CD4-positive, CD25-positive, alpha-beta regulatory T cell (primary cell): ENCODE measurements around the gene MRPS27. TPM values are rescaled to one million over a fixed set of nuclear protein-coding genes. Genes with fewer than 3 reads are reported as not detected.

Experiments used
- ATAC-seq, 2 donors: fragments of 150-1000 bp; cut with Tn5 transposase; one replicate each; pipeline ENCODE4 v1.10.0; 2021; ENCODE audit warnings: low read depth in 2 of 2, moderate number of reproducible peaks in 2 of 2, moderate library complexity in 1 of 2
- DNase-seq, 3 donors: peaks; one replicate each; pipeline versions ENCODE4 v3.0.0 to v3.0.0-alpha.2; 2012 to 2022; ENCODE audit warnings: mixed read lengths in 1 of 3
- H3K27ac ChIP-seq: one replicate; pipeline ENCODE4 v1.7.0; 2013; ENCODE audit warnings: mild to moderate bottlenecking, low read length; ENCODE audit not compliant: insufficient read depth, poor library complexity, severe bottlenecking
- H3K27me3 ChIP-seq: one replicate; pipeline ENCODE4 v1.7.0; 2013; ENCODE audit warnings: low read length; ENCODE audit not compliant: control insufficient read depth, insufficient read depth
- H3K36me3 ChIP-seq: one replicate; pipeline ENCODE4 v1.7.0; 2013; ENCODE audit warnings: mild to moderate bottlenecking, low read length, moderate library complexity; ENCODE audit not compliant: control insufficient read depth, insufficient read depth
- H3K4me1 ChIP-seq: 2 replicates; pipeline ENCODE4 v1.7.0; 2013; ENCODE audit warnings: mild to moderate bottlenecking, low read length; ENCODE audit not compliant: insufficient read depth, control insufficient read depth, poor library complexity, severe bottlenecking
- H3K4me3 ChIP-seq: one replicate; pipeline ENCODE4 v1.7.0; 2013; ENCODE audit warnings: low read depth, mild to moderate bottlenecking, low read length, moderate library complexity
- H3K9me3 ChIP-seq, 2 experiments: 1 replicate in 1 of 2; 2 replicates in 1 of 2; pipeline ENCODE4 v1.7.0; 2013; ENCODE audit warnings: low read length in 2 of 2, mild to moderate bottlenecking in 1 of 2, moderate library complexity in 1 of 2; ENCODE audit not compliant: control insufficient read depth in 2 of 2
- H3K27ac Mint-ChIP-seq, 3 donors: one replicate each; pipeline ENCODE4 v1.8.0; 2020 to 2022; ENCODE audit warnings: mild to moderate bottlenecking in 3 of 3, mixed read lengths in 3 of 3, moderate library complexity in 2 of 3
- H3K27me3 Mint-ChIP-seq: one replicate; pipeline ENCODE4 v1.8.0; 2022; ENCODE audit warnings: mild to moderate bottlenecking, mixed read lengths
- H3K36me3 Mint-ChIP-seq: one replicate; pipeline ENCODE4 v1.8.0; 2020; ENCODE audit warnings: mixed read lengths
- H3K4me1 Mint-ChIP-seq, 4 donors: one replicate each; pipeline ENCODE4 v1.8.0; 2020 to 2022; ENCODE audit warnings: mixed read lengths in 4 of 4, mild to moderate bottlenecking in 1 of 4
- H3K4me3 Mint-ChIP-seq, 4 donors: one replicate each; pipeline ENCODE4 v1.8.0; 2020 to 2022; ENCODE audit warnings: mild to moderate bottlenecking in 4 of 4, mixed read lengths in 4 of 4, moderate library complexity in 3 of 4
- H3K9me3 Mint-ChIP-seq, 7 donors: one replicate each; pipeline ENCODE4 v1.8.0; 2020 to 2022; ENCODE audit warnings: mixed read lengths in 7 of 7, mild to moderate bottlenecking in 3 of 7, moderate library complexity in 2 of 7
- polyA plus RNA-seq, 4 donors: library from polyadenylated mRNA; unstranded; fragments of 300-500 nt; fragmentation: Illumina TruSeq; gene quantifications; one replicate each; pipeline ENCODE4 v1.2.3, GENCODE V29; 2021
- total RNA-seq: library from RNA; stranded (reverse); gene quantifications from one replicate; pipeline ENCODE4 v1.2.3, GENCODE V29; 2022

The MRPS27 gene
- total and polyA plus RNA-seq, 5 donors from 2014 or later, result 36.2 to 53.1 (median 42.5) TPM

- Histone ChIP-seq H3K9me3 (no peaks in the 10 kb centered on the region), H3K36me3 (peaks cover 24% of the 10 kb centered on the region), H3K4me1 (no peaks in the 10 kb centered on the region), H3K4me3 (no peak overlapping the region), H3K27me3 (no peaks in the 10 kb centered on the region), H3K27ac (no peak overlapping the region)
- no peak overlapping the region for H3K4me3 Mint-ChIP-seq
- DNase-seq (no peak), ATAC-seq (no peak)
- H3K9me3 Mint-ChIP-seq, result no peaks in the 10 kb centered on the region
- peaks cover 44% of the 10 kb centered on the region for H3K36me3 Mint-ChIP-seq
- H3K27ac Mint-ChIP-seq, result no peak overlapping the region
- no peaks in the 10 kb centered on the region for H3K27me3 Mint-ChIP-seq
- peaks cover 9 to 26% (median 16%) of the 10 kb centered on the region in 4 donors for H3K4me1 Mint-ChIP-seq
Observed at GRCh38 chr5:72295539-72295938, 24.5 kb downstream of the MRPS27 start.

GRCh38 chr5:72294473-72294872, 25.6 kb downstream of the MRPS27 start:
- Histone ChIP-seq H3K27me3 (no peaks in the 10 kb centered on the region), H3K4me3 (no peak overlapping the region), H3K27ac (no peak overlapping the region), H3K9me3 (no peaks in the 10 kb centered on the region), H3K4me1 (no peaks in the 10 kb centered on the region), H3K36me3 (peaks cover 24% of the 10 kb centered on the region)
- H3K4me3 Mint-ChIP-seq, result no peak overlapping the region
- peaks cover 33% of the 10 kb centered on the region for H3K36me3 Mint-ChIP-seq
- ATAC-seq, result no peak
- peaks cover 4 to 16% (median 7%) of the 10 kb centered on the region in 4 donors for H3K4me1 Mint-ChIP-seq
- no peak for DNase-seq
- no peak overlapping the region for H3K27ac Mint-ChIP-seq
- no peaks in the 10 kb centered on the region for H3K27me3 Mint-ChIP-seq
- H3K9me3 Mint-ChIP-seq, result no peaks in the 10 kb centered on the region

GRCh38 chr5:72293495-72294055, 26.5 kb downstream of the MRPS27 start:
- H3K27me3 ChIP-seq, result no peaks in the 10 kb centered on the region
- H3K9me3 ChIP-seq, result no peaks in the 10 kb centered on the region
- Mint-ChIP-seq H3K4me1 (peaks cover 4 to 8% (median 7%) of the 10 kb centered on the region in 4 donors), H3K4me3 (no peak overlapping the region), H3K27me3 (no peaks in the 10 kb centered on the region), H3K9me3 (no peaks in the 10 kb centered on the region), H3K36me3 (peaks cover 33% of the 10 kb centered on the region), H3K27ac (no peak overlapping the region)
- no peak overlapping the region for H3K27ac ChIP-seq
- no peaks in the 10 kb centered on the region for H3K4me1 ChIP-seq
- DNase-seq (no peak), ATAC-seq (no peak)
- peaks cover 24% of the 10 kb centered on the region for H3K36me3 ChIP-seq
- H3K4me3 ChIP-seq, result no peak overlapping the region

GRCh38 chr5:72292411-72292810, 27.6 kb downstream of the MRPS27 start:
- no peaks in the 10 kb centered on the region for H3K27me3 ChIP-seq
- DNase-seq (no peak), ATAC-seq (no peak)
- H3K4me3 ChIP-seq, result no peak overlapping the region
- Mint-ChIP-seq H3K27me3 (no peaks in the 10 kb centered on the region), H3K36me3 (peaks cover 36% of the 10 kb centered on the region), H3K27ac (no peak overlapping the region), H3K4me3 (no peak overlapping the region), H3K4me1 (peaks cover 0 to 5% (median 3%) of the 10 kb centered on the region in 4 donors), H3K9me3 (peaks cover 0 to 1% (median 0%) of the 10 kb centered on the region in 7 donors)
- H3K9me3 ChIP-seq, result no peaks in the 10 kb centered on the region
- peaks cover 26% of the 10 kb centered on the region for H3K36me3 ChIP-seq
- no peak overlapping the region for H3K27ac ChIP-seq
- no peaks in the 10 kb centered on the region for H3K4me1 ChIP-seq

- ATAC-seq, result no peak
- Histone ChIP-seq H3K9me3 (no peaks in the 10 kb centered on the region), H3K27ac (no peak overlapping the region), H3K27me3 (no peaks in the 10 kb centered on the region), H3K36me3 (peaks cover 24% of the 10 kb centered on the region), H3K4me3 (no peak overlapping the region), H3K4me1 (no peaks in the 10 kb centered on the region)
- Mint-ChIP-seq H3K36me3 (peaks cover 31% of the 10 kb centered on the region), H3K4me1 (peaks cover 0 to 4% (median 0%) of the 10 kb centered on the region in 4 donors), H3K27me3 (no peaks in the 10 kb centered on the region), H3K27ac (no peak overlapping the region), H3K4me3 (no peak overlapping the region), H3K9me3 (peaks cover 0 to 1% (median 0%) of the 10 kb centered on the region in 7 donors)
- no peak for DNase-seq
Observed at GRCh38 chr5:72291601-72292000, 28.4 kb downstream of the MRPS27 start.

- H3K4me3 Mint-ChIP-seq, result no peak overlapping the region
- no peaks in the 10 kb centered on the region for H3K27me3 Mint-ChIP-seq
- ATAC-seq, result no peak
- Histone ChIP-seq H3K4me3 (no peak overlapping the region), H3K4me1 (no peaks in the 10 kb centered on the region), H3K9me3 (no peaks in the 10 kb centered on the region), H3K36me3 (peaks cover 16% of the 10 kb centered on the region), H3K27me3 (no peaks in the 10 kb centered on the region), H3K27ac (no peak overlapping the region)
- H3K9me3 Mint-ChIP-seq, result peaks cover 0 to 1% (median 0%) of the 10 kb centered on the region in 7 donors
- peaks cover 34% of the 10 kb centered on the region for H3K36me3 Mint-ChIP-seq
- H3K27ac Mint-ChIP-seq, result peak overlapping the region in 1 of 3 donors; percentile 11
- peaks cover 0 to 4% (median 0%) of the 10 kb centered on the region in 4 donors for H3K4me1 Mint-ChIP-seq
- no peak for DNase-seq
Observed at GRCh38 chr5:72290356-72291133, 29.5 kb downstream of the MRPS27 start.

GRCh38 chr5:72288924-72289323, 31.1 kb downstream of the MRPS27 start:
- Histone ChIP-seq H3K27ac (no peak overlapping the region), H3K4me1 (no peaks in the 10 kb centered on the region), H3K36me3 (peaks cover 11% of the 10 kb centered on the region), H3K9me3 (no peaks in the 10 kb centered on the region), H3K4me3 (no peak overlapping the region), H3K27me3 (no peaks in the 10 kb centered on the region)
- Mint-ChIP-seq H3K4me3 (no peak overlapping the region), H3K4me1 (peaks cover 0 to 6% (median 0%) of the 10 kb centered on the region in 4 donors), H3K27ac (no peak overlapping the region), H3K27me3 (no peaks in the 10 kb centered on the region), H3K9me3 (peaks cover 0 to 1% (median 0%) of the 10 kb centered on the region in 7 donors), H3K36me3 (peaks cover 30% of the 10 kb centered on the region)
- ATAC-seq (no peak), DNase-seq (no peak)
